GM18505 (cell line): Measurements from ENCODE around the gene BMPR1A.
A peak's percentile ranks its signal among the peaks of the same experiment; 100 is the strongest.

Experiments used
- ATAC-seq: cut with Tn5 transposase; IDR thresholded peaks from one replicate; pipeline ENCODE4 v1.9.1; 2021; ENCODE audit not compliant: unreplicated experiment
- POLR2A ChIP-seq: IDR thresholded peaks from 4 replicates; pipeline ENCODE4 v1.6.1; 2011; ENCODE audit warnings: borderline replicate concordance; ENCODE audit not compliant: insufficient read depth, insufficient read length; ENCODE audit errors: extremely low read depth

The BMPR1A gene

DNA sequence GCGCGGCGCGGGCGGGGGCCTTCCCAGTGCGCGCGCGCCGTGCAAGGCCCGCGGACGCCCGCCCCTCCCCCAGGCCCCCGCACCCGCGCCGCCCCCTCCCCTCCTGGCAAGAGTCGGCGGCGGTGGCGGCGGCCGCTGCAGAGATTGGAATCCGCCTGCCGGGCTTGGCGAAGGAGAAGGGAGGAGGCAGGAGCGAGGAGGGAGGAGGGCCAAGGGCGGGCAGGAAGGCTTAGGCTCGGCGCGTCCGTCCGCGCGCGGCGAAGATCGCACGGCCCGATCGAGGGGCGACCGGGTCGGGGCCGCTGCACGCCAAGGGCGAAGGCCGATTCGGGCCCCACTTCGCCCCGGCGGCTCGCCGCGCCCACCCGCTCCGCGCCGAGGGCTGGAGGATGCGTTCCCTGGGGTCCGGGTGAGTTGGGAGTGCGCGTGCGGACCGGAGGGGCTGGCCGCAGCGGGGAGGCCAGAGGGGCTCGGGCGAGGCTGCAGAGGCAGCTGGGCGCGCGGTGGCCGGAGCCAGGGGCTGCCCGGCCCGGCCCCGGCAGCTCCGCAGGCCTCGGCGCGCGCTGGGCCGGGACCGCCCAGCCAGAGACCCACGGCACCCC is at the start of gene BMPR1A:
TSS of gene BMPR1A (plus strand) at position 109 of the 602 bp plus-strand sequence. CDS start 119,400 bp downstream, outside the sequence.
- ATAC-seq = peak; percentile 35
- no peak for TF ChIP-seq POLR2A

DNA sequence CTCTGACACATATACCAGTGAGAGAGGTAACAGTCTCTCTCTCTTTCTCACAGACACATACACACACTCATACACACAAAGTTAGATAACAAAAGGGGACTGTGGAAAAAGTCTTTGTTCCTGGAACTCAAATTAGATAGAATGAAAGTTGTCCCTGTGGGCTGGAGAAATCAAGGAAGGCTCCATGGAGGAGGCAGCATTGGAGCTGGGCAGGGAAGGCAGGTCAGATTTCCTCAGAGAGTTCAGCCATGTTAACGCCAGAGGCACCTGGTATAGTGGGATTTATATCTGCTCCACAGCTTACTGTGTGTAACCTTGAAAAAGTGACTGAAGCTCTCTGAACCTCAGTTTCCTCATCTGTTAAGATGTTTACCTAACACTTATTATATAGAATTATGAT is 49.4 kb upstream of the BMPR1A start:
- TF ChIP-seq POLR2A = no peak
- no peak for ATAC-seq

DNA sequence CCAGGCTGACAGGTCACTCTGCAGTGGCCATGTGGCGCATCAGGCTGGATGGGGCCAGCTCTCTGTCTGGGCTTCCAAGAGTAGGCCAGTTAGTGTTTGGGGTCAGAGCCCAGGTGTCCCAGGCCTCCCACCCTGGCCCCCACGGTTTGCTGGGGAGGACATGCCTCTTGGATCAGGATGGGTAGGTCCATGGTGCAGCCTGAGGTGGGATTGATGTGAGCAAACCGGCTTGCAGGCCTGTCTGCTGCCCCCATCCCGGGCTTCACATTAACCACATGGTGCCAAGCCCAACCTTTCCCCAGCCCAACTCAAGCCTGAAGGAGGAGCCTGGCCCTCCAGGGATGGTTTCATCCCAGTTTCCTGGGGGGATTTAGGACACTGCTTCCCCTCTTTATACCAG is 48.9 kb upstream of the BMPR1A start:
- no peak for TF ChIP-seq POLR2A
- ATAC-seq = no peak

GRCh38 chr10:86708068-86708782 is 48.2 kb upstream of the BMPR1A start:
- TF ChIP-seq POLR2A = no peak
- no peak for ATAC-seq

DNA sequence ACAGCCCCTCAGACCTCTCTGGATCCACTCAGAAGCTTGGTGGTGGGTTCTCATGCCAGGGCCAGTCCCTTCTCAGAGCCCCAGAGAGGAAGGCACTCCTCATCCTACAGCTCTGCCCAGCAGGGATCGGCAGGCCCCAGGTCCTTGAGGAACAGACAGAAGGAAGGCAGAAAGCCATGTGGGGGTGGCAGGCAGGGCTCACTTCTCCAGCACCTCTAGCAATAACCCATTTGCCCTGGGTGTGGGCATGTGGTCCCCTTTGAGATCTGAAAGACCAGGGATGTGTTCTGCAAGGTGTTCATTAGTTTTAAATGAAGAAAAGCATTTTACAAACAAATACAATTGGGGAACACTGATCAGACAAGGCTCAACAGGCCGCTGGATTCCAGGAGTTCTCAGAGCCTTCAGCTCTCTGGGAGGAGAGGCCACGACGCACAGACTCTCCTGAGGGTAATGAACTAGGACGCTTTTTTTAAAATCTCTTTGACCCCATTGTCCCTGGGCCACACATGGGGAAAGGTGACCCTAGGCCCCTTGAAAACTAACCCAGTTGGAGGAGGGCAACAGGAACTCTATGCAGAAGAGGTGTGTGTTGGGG is 47.5 kb upstream of the BMPR1A start:
- ATAC-seq = no peak
- no peak for TF ChIP-seq POLR2A

- no peak for TF ChIP-seq POLR2A
- ATAC-seq = no peak
Measured at GRCh38 chr10:86709396-86710185, 46.8 kb upstream of the BMPR1A start.

GRCh38 chr10:86710987-86711512 is 45.4 kb upstream of the BMPR1A start:
- peak; percentile 86 for ATAC-seq
- TF ChIP-seq POLR2A = peak; percentile 65

DNA sequence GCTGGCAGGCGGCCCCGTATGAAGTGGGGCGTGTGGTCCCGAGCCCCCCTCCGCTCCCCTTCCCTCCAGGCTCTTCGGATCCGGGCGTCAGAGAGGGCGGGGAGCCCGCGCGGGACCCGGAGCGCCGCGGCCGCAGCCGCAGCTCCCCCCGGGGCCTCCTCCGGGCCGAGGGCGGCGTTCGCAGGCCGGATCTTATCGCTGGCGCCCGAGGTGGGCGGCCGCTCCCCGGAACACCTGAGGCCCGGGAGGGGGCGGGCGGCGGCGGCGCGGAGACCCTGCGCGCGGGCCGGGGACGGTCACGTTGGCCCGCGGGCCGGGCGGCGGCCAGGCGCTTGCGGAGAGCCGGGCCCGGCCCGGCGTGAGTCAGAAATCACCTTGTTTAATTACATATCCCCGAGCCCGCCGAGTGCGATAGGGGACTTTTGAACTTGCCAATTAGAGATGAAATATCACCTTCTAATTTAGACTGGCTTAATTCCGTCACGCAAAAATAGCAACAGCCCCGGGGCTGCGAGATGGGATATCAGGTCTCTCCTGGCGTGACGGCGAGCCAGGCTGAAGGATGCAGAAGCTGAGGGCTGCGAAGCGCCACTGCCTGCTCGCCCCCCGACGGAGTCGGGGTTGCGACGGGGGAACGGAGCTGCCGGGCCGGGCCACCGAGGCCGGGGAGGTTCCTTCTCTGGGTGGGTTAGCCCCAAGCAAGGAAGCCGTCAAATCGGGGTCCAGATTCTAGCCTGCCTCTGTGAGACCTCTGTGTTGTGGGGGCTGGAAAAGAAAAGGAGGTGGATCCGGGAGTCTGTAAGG is 44.7 kb upstream of the BMPR1A start:
- ATAC-seq = peak; percentile 46
- TF ChIP-seq POLR2A = no peak

- peak; percentile 68 for TF ChIP-seq POLR2A
- ATAC-seq = no peak
Measured at GRCh38 chr10:86712317-86712707, 44.1 kb upstream of the BMPR1A start.

- no peak for ATAC-seq
- TF ChIP-seq POLR2A = no peak
Measured at GRCh38 chr10:86715156-86715795, 41.1 kb upstream of the BMPR1A start.

DNA sequence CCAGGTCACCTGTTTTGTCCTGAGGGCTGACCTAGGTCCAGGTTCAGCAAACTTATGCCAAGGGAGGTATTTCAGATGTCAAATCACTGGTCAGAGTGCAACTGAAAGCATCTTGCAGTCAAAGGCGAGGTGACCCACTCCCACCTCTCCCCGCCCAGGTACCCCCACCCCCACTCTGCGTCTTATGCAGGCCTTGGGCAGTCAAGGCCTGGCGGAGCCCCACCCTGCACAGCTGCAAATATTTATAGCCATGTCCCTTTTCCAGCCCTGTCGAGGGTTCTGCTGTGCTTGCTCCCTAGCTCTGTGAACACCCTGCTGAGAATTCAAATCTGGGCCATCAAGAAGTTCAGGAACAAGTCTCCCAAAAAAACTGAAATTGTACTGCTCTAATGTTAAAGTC is 40.6 kb upstream of the BMPR1A start:
- no peak for ATAC-seq
- TF ChIP-seq POLR2A = no peak

DNA sequence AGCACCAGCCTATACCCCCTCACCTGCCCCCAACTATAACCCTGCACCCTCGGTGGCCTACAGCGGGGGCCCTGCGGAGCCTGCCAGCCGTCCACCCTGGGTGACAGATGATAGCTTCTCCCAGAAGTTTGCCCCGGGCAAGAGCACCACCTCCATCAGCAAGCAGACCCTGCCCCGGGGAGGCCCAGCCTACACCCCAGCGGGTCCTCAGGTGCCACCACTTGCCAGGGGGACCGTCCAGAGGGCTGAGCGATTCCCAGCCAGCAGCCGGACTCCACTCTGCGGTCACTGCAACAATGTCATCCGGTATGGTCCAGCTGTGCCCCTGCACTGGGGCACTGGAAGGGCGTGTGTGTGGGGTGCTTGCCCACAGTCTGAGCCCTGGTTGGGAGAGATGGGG is 40.0 kb upstream of the BMPR1A start:
- TF ChIP-seq POLR2A = no peak
- no peak for ATAC-seq
